CD4-positive, CD25-positive, alpha-beta regulatory T cell (primary cell): ENCODE data around the gene HK1. TPM values are rescaled to one million over a fixed set of nuclear protein-coding genes. Genes with fewer than 3 reads are reported as not detected.

Source experiments
- ATAC-seq, 2 donors: fragments of 150-1000 bp; cut with Tn5 transposase; one replicate each; pipeline ENCODE4 v1.10.0; 2021; ENCODE audit warnings: low read depth in 2 of 2, moderate number of reproducible peaks in 2 of 2, moderate library complexity in 1 of 2
- DNase-seq, 3 donors: peaks; one replicate each; pipeline versions ENCODE4 v3.0.0 to v3.0.0-alpha.2; 2012 to 2022; ENCODE audit warnings: mixed read lengths in 1 of 3
- H3K27ac ChIP-seq: one replicate; pipeline ENCODE4 v1.7.0; 2013; ENCODE audit warnings: mild to moderate bottlenecking, low read length; ENCODE audit not compliant: insufficient read depth, poor library complexity, severe bottlenecking
- H3K27me3 ChIP-seq: one replicate; pipeline ENCODE4 v1.7.0; 2013; ENCODE audit warnings: low read length; ENCODE audit not compliant: control insufficient read depth, insufficient read depth
- H3K36me3 ChIP-seq: one replicate; pipeline ENCODE4 v1.7.0; 2013; ENCODE audit warnings: mild to moderate bottlenecking, low read length, moderate library complexity; ENCODE audit not compliant: control insufficient read depth, insufficient read depth
- H3K4me1 ChIP-seq: 2 replicates; pipeline ENCODE4 v1.7.0; 2013; ENCODE audit warnings: mild to moderate bottlenecking, low read length; ENCODE audit not compliant: insufficient read depth, control insufficient read depth, poor library complexity, severe bottlenecking
- H3K4me3 ChIP-seq: one replicate; pipeline ENCODE4 v1.7.0; 2013; ENCODE audit warnings: low read depth, mild to moderate bottlenecking, low read length, moderate library complexity
- H3K9me3 ChIP-seq, 2 experiments: 1 replicate in 1 of 2; 2 replicates in 1 of 2; pipeline ENCODE4 v1.7.0; 2013; ENCODE audit warnings: low read length in 2 of 2, mild to moderate bottlenecking in 1 of 2, moderate library complexity in 1 of 2; ENCODE audit not compliant: control insufficient read depth in 2 of 2
- H3K27ac Mint-ChIP-seq, 3 donors: one replicate each; pipeline ENCODE4 v1.8.0; 2020 to 2022; ENCODE audit warnings: mild to moderate bottlenecking in 3 of 3, mixed read lengths in 3 of 3, moderate library complexity in 2 of 3
- H3K27me3 Mint-ChIP-seq: one replicate; pipeline ENCODE4 v1.8.0; 2022; ENCODE audit warnings: mild to moderate bottlenecking, mixed read lengths
- H3K36me3 Mint-ChIP-seq: one replicate; pipeline ENCODE4 v1.8.0; 2020; ENCODE audit warnings: mixed read lengths
- H3K4me1 Mint-ChIP-seq, 4 donors: one replicate each; pipeline ENCODE4 v1.8.0; 2020 to 2022; ENCODE audit warnings: mixed read lengths in 4 of 4, mild to moderate bottlenecking in 1 of 4
- H3K4me3 Mint-ChIP-seq, 4 donors: one replicate each; pipeline ENCODE4 v1.8.0; 2020 to 2022; ENCODE audit warnings: mild to moderate bottlenecking in 4 of 4, mixed read lengths in 4 of 4, moderate library complexity in 3 of 4
- H3K9me3 Mint-ChIP-seq, 7 donors: one replicate each; pipeline ENCODE4 v1.8.0; 2020 to 2022; ENCODE audit warnings: mixed read lengths in 7 of 7, mild to moderate bottlenecking in 3 of 7, moderate library complexity in 2 of 7
- polyA plus RNA-seq, 4 donors: library from polyadenylated mRNA; unstranded; fragments of 300-500 nt; fragmentation: Illumina TruSeq; gene quantifications; one replicate each; pipeline ENCODE4 v1.2.3, GENCODE V29; 2021
- total RNA-seq: library from RNA; stranded (reverse); gene quantifications from one replicate; pipeline ENCODE4 v1.2.3, GENCODE V29; 2022

HK1 gene
- total and polyA plus RNA-seq, 5 donors from 2014 or later: 86.4 to 115 (median 102) TPM

- no peaks in the 10 kb centered on the region for H3K9me3 ChIP-seq
- no peaks in the 10 kb centered on the region for H3K27me3 ChIP-seq
- no peak overlapping the region for H3K4me3 ChIP-seq
- Mint-ChIP-seq H3K9me3 (no peaks in the 10 kb centered on the region), H3K36me3 (peaks cover 4% of the 10 kb centered on the region), H3K4me3 (peak overlapping the region in 1 of 4 donors; percentile 43), H3K27me3 (no peaks in the 10 kb centered on the region), H3K4me1 (peaks cover 0 to 35% (median 12%) of the 10 kb centered on the region in 4 donors), H3K27ac (peak overlapping the region; percentile 60 to 90 (median 83))
- peaks cover 5% of the 10 kb centered on the region for H3K36me3 ChIP-seq
- peak overlapping the region; percentile 91 for H3K27ac ChIP-seq
- no peak for DNase-seq
- H3K4me1 ChIP-seq: peaks cover 15% of the 10 kb centered on the region
- ATAC-seq: no peak
Observed at GRCh38 chr10:69409176-69409495, 130.8 kb downstream of the HK1 start.

- no peaks in the 10 kb centered on the region for H3K27me3 ChIP-seq
- H3K36me3 ChIP-seq: no peaks in the 10 kb centered on the region
- no peaks in the 10 kb centered on the region for H3K9me3 Mint-ChIP-seq
- H3K27ac ChIP-seq: peak overlapping the region; percentile 91
- no peaks in the 10 kb centered on the region for H3K36me3 Mint-ChIP-seq
- ATAC-seq (no peak), DNase-seq (no peak)
- no peaks in the 10 kb centered on the region for H3K9me3 ChIP-seq
- no peak overlapping the region for H3K27ac Mint-ChIP-seq
- H3K4me1 Mint-ChIP-seq: peaks cover 0 to 35% (median 12%) of the 10 kb centered on the region in 4 donors
- peaks cover 15% of the 10 kb centered on the region for H3K4me1 ChIP-seq
- H3K4me3 Mint-ChIP-seq: no peak overlapping the region
- no peak overlapping the region for H3K4me3 ChIP-seq
- no peaks in the 10 kb centered on the region for H3K27me3 Mint-ChIP-seq
Observed at GRCh38 chr10:69409968-69410367, 131.7 kb downstream of the HK1 start.

GRCh38 chr10:69410487-69410886, 132.2 kb downstream of the HK1 start:
- Histone ChIP-seq H3K36me3 (no peaks in the 10 kb centered on the region), H3K27me3 (no peaks in the 10 kb centered on the region), H3K4me3 (no peak overlapping the region), H3K4me1 (peaks cover 15% of the 10 kb centered on the region), H3K9me3 (no peaks in the 10 kb centered on the region), H3K27ac (no peak overlapping the region)
- no peaks in the 10 kb centered on the region for H3K9me3 Mint-ChIP-seq
- H3K4me1 Mint-ChIP-seq: peaks cover 0 to 37% (median 12%) of the 10 kb centered on the region in 4 donors
- peak overlapping the region in 2 of 3 donors; percentile 33 to 77 for H3K27ac Mint-ChIP-seq
- no peak for DNase-seq
- H3K27me3 Mint-ChIP-seq: no peaks in the 10 kb centered on the region
- no peaks in the 10 kb centered on the region for H3K36me3 Mint-ChIP-seq
- peak overlapping the region in 1 of 4 donors; percentile 1 for H3K4me3 Mint-ChIP-seq
- no peak for ATAC-seq

- Mint-ChIP-seq H3K27ac (peak overlapping the region in 2 of 3 donors; percentile 76 to 93), H3K4me3 (no peak overlapping the region), H3K4me1 (peaks cover 0 to 35% (median 12%) of the 10 kb centered on the region in 4 donors), H3K27me3 (no peaks in the 10 kb centered on the region), H3K36me3 (no peaks in the 10 kb centered on the region), H3K9me3 (no peaks in the 10 kb centered on the region)
- Histone ChIP-seq H3K4me1 (peaks cover 15% of the 10 kb centered on the region), H3K27ac (no peak overlapping the region), H3K36me3 (no peaks in the 10 kb centered on the region), H3K9me3 (no peaks in the 10 kb centered on the region), H3K4me3 (no peak overlapping the region), H3K27me3 (no peaks in the 10 kb centered on the region)
- ATAC-seq: no peak
- no peak for DNase-seq
Observed at GRCh38 chr10:69411476-69411875, 133.2 kb downstream of the HK1 start.

GRCh38 chr10:69412232-69412790, 134.0 kb downstream of the HK1 start:
- Histone ChIP-seq H3K27ac (no peak overlapping the region), H3K27me3 (no peaks in the 10 kb centered on the region), H3K36me3 (no peaks in the 10 kb centered on the region), H3K9me3 (no peaks in the 10 kb centered on the region), H3K4me3 (no peak overlapping the region), H3K4me1 (peaks cover 15% of the 10 kb centered on the region)
- peak overlapping the region in 1 of 3 donors; percentile 43 for H3K27ac Mint-ChIP-seq
- H3K9me3 Mint-ChIP-seq: no peaks in the 10 kb centered on the region
- no peaks in the 10 kb centered on the region for H3K36me3 Mint-ChIP-seq
- ATAC-seq (no peak), DNase-seq (no peak)
- no peaks in the 10 kb centered on the region for H3K27me3 Mint-ChIP-seq
- peaks cover 0 to 32% (median 12%) of the 10 kb centered on the region in 4 donors for H3K4me1 Mint-ChIP-seq
- no peak overlapping the region for H3K4me3 Mint-ChIP-seq

- H3K36me3 ChIP-seq: no peaks in the 10 kb centered on the region
- no peak overlapping the region for H3K27ac ChIP-seq
- Mint-ChIP-seq H3K4me1 (peaks cover 0 to 25% (median 7%) of the 10 kb centered on the region in 4 donors), H3K27me3 (no peaks in the 10 kb centered on the region), H3K36me3 (no peaks in the 10 kb centered on the region), H3K27ac (no peak overlapping the region), H3K9me3 (no peaks in the 10 kb centered on the region), H3K4me3 (no peak overlapping the region)
- peak in 1 of 3 donors; percentile 36 for DNase-seq
- ATAC-seq: no peak
- no peak overlapping the region for H3K4me3 ChIP-seq
- no peaks in the 10 kb centered on the region for H3K27me3 ChIP-seq
- no peaks in the 10 kb centered on the region for H3K9me3 ChIP-seq
- H3K4me1 ChIP-seq: peaks cover 9% of the 10 kb centered on the region
Observed at GRCh38 chr10:69413221-69413865, 135.0 kb downstream of the HK1 start.

GRCh38 chr10:69414036-69415018, 136.0 kb downstream of the HK1 start:
- H3K4me3 ChIP-seq: no peak overlapping the region
- H3K27me3 ChIP-seq: no peaks in the 10 kb centered on the region
- H3K4me1 ChIP-seq: peaks cover 3% of the 10 kb centered on the region
- no peaks in the 10 kb centered on the region for H3K36me3 ChIP-seq
- H3K27ac Mint-ChIP-seq: no peak overlapping the region
- H3K4me3 Mint-ChIP-seq: no peak overlapping the region
- H3K27me3 Mint-ChIP-seq: no peaks in the 10 kb centered on the region
- ATAC-seq: no peak
- H3K36me3 Mint-ChIP-seq: no peaks in the 10 kb centered on the region
- H3K9me3 ChIP-seq: no peaks in the 10 kb centered on the region
- no peak for DNase-seq
- H3K9me3 Mint-ChIP-seq: no peaks in the 10 kb centered on the region
- H3K4me1 Mint-ChIP-seq: peaks cover 0 to 17% (median 0%) of the 10 kb centered on the region in 4 donors
- no peak overlapping the region for H3K27ac ChIP-seq
